Measurements from ENCODE around the gene ANGEL1.
A peak's percentile ranks its signal among the peaks of the same experiment; 100 is the strongest.

Gene ANGEL1

GRCh38 chr14:76812422-76813383, at the start of gene ANGEL1:
Gene ANGEL1 (minus strand): TSS chr14:76812882. CDS start chr14:76812827, 55 bp downstream.
- no peaks in the 10 kb centered on the region for H3K27me3 ChIP-seq (ENCODE audit: control insufficient read depth, insufficient read depth, low read length)
- peak within 1 kb of the TSS; percentile 59 for H3K27ac ChIP-seq (ENCODE audit: low read depth, low read length)
- H3K4me3 ChIP-seq (ENCODE audit: low read length): peak within 1 kb of the TSS; percentile 79
- no peaks in the 10 kb centered on the region for H3K4me1 ChIP-seq (ENCODE audit: control insufficient read depth, insufficient read depth, low read length)
- peaks cover 2% of the 10 kb centered on the region for H3K36me3 ChIP-seq (ENCODE audit: control insufficient read depth, insufficient read depth, low read length)
- peak within 1 kb of the TSS; percentile 45 for H3K9ac ChIP-seq (ENCODE audit: low read length)

- H3K4me1 ChIP-seq (ENCODE audit: control insufficient read depth, insufficient read depth, low read length): no peaks in the 10 kb centered on the region
- no peak overlapping the region for H3K9ac ChIP-seq (ENCODE audit: low read length)
- H3K27me3 ChIP-seq (ENCODE audit: control insufficient read depth, insufficient read depth, low read length): no peaks in the 10 kb centered on the region
- no peak overlapping the region for H3K27ac ChIP-seq (ENCODE audit: low read depth, low read length)
- no peak overlapping the region for H3K4me3 ChIP-seq (ENCODE audit: low read length)
- no peaks in the 10 kb centered on the region for H3K36me3 ChIP-seq (ENCODE audit: control insufficient read depth, insufficient read depth, low read length)
These were observed 49.0 kb upstream of the ANGEL1 start for GRCh38 chr14:76861574-76862255.

- Histone ChIP-seq H3K27ac (ENCODE audit: low read depth, low read length) (no peak overlapping the region), H3K4me3 (ENCODE audit: low read length) (no peak overlapping the region), H3K36me3 (ENCODE audit: control insufficient read depth, insufficient read depth, low read length) (no peaks in the 10 kb centered on the region), H3K4me1 (ENCODE audit: control insufficient read depth, insufficient read depth, low read length) (no peaks in the 10 kb centered on the region), H3K9ac (ENCODE audit: low read length) (no peak overlapping the region), H3K27me3 (ENCODE audit: control insufficient read depth, insufficient read depth, low read length) (no peaks in the 10 kb centered on the region)
These were observed 44.1 kb upstream of the ANGEL1 start for GRCh38 chr14:76856769-76857168.

- Histone ChIP-seq H3K36me3 (ENCODE audit: control insufficient read depth, insufficient read depth, low read length) (no peaks in the 10 kb centered on the region), H3K27ac (ENCODE audit: low read depth, low read length) (no peak overlapping the region), H3K27me3 (ENCODE audit: control insufficient read depth, insufficient read depth, low read length) (no peaks in the 10 kb centered on the region), H3K4me1 (ENCODE audit: control insufficient read depth, insufficient read depth, low read length) (no peaks in the 10 kb centered on the region), H3K9ac (ENCODE audit: low read length) (no peak overlapping the region), H3K4me3 (ENCODE audit: low read length) (no peak overlapping the region)
These were observed 42.4 kb upstream of the ANGEL1 start for GRCh38 chr14:76855066-76855465.

DNA sequence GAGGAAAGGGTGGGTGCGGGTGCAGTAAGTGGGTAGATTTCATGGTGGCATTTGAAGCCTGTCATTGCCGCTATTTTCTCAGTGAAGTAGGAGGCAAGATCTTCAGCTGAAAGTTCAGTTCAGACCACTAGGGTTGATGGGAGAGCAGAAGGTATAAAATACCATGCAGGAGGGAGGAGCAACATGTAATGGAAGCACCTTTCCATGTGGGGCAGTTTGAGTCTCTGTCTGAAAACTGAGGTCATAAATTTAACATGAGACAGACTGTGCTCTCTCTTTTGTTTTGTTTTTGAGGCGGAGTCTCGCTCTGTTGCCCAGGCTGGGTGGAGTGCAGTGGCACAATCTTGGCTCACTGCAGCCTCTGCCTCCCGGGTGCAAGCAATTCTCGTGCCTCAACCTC, 36.2 kb upstream of the ANGEL1 start:
- H3K36me3 ChIP-seq (ENCODE audit: control insufficient read depth, insufficient read depth, low read length): no peaks in the 10 kb centered on the region
- H3K9ac ChIP-seq (ENCODE audit: low read length): no peak overlapping the region
- H3K4me3 ChIP-seq (ENCODE audit: low read length): no peak overlapping the region
- no peaks in the 10 kb centered on the region for H3K4me1 ChIP-seq (ENCODE audit: control insufficient read depth, insufficient read depth, low read length)
- no peak overlapping the region for H3K27ac ChIP-seq (ENCODE audit: low read depth, low read length)
- H3K27me3 ChIP-seq (ENCODE audit: control insufficient read depth, insufficient read depth, low read length): no peaks in the 10 kb centered on the region

GRCh38 chr14:76846331-76847047, 33.8 kb upstream of the ANGEL1 start:
- Histone ChIP-seq H3K27me3 (ENCODE audit: control insufficient read depth, insufficient read depth, low read length) (no peaks in the 10 kb centered on the region), H3K4me3 (ENCODE audit: low read length) (no peak overlapping the region), H3K27ac (ENCODE audit: low read depth, low read length) (no peak overlapping the region), H3K4me1 (ENCODE audit: control insufficient read depth, insufficient read depth, low read length) (no peaks in the 10 kb centered on the region), H3K36me3 (ENCODE audit: control insufficient read depth, insufficient read depth, low read length) (no peaks in the 10 kb centered on the region), H3K9ac (ENCODE audit: low read length) (no peak overlapping the region)

DNA sequence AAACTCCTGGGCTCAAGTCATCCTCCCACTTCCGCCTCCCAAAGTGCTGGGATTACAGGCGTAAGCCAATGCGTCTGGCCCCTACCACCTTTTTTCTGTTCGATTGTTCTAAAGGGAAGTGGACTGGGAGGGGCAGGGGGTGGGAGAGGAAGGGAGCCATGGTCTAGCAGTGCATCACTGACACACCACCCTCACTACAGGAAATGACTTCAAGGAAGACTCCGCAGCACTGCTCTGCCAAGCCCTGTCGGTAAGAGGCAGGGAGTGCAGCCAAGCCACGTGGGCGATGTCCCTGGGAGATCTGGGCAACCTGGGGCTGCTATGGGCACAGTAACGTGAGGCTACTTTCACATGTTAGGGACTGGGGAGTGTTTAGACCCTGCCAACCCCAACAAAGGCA, 31.5 kb upstream of the ANGEL1 start:
- Histone ChIP-seq H3K4me1 (ENCODE audit: control insufficient read depth, insufficient read depth, low read length) (no peaks in the 10 kb centered on the region), H3K36me3 (ENCODE audit: control insufficient read depth, insufficient read depth, low read length) (no peaks in the 10 kb centered on the region), H3K27me3 (ENCODE audit: control insufficient read depth, insufficient read depth, low read length) (no peaks in the 10 kb centered on the region), H3K9ac (ENCODE audit: low read length) (no peak overlapping the region), H3K4me3 (ENCODE audit: low read length) (no peak overlapping the region), H3K27ac (ENCODE audit: low read depth, low read length) (no peak overlapping the region)

- Histone ChIP-seq H3K27me3 (ENCODE audit: control insufficient read depth, insufficient read depth, low read length) (no peaks in the 10 kb centered on the region), H3K9ac (ENCODE audit: low read length) (no peak overlapping the region), H3K4me1 (ENCODE audit: control insufficient read depth, insufficient read depth, low read length) (no peaks in the 10 kb centered on the region), H3K27ac (ENCODE audit: low read depth, low read length) (no peak overlapping the region), H3K4me3 (ENCODE audit: low read length) (no peak overlapping the region), H3K36me3 (ENCODE audit: control insufficient read depth, insufficient read depth, low read length) (no peaks in the 10 kb centered on the region)
These were observed 29.7 kb upstream of the ANGEL1 start for GRCh38 chr14:76842414-76842813.

DNA sequence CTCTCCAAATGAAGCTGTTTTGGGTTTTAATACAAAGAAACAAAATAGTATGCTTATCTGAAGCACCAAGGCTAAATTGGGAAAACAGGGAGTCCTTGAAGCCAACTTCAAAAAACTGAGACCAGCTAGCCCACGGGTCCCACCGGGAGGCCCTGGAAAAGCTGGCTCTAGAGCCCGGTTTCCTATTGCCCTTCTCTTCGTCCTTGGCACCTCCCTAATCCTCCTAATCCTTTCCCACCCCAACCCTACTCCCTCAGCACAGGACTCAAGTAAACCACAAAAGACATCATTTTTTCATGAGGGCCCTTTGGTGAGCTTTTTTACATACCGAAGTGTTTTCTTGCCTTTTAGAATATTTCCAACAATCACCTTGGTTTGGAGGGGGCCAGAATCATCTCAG, 24.8 kb upstream of the ANGEL1 start:
- no peaks in the 10 kb centered on the region for H3K4me1 ChIP-seq (ENCODE audit: control insufficient read depth, insufficient read depth, low read length)
- H3K27ac ChIP-seq (ENCODE audit: low read depth, low read length): no peak overlapping the region
- no peak overlapping the region for H3K4me3 ChIP-seq (ENCODE audit: low read length)
- H3K27me3 ChIP-seq (ENCODE audit: control insufficient read depth, insufficient read depth, low read length): no peaks in the 10 kb centered on the region
- H3K36me3 ChIP-seq (ENCODE audit: control insufficient read depth, insufficient read depth, low read length): no peaks in the 10 kb centered on the region
- no peak overlapping the region for H3K9ac ChIP-seq (ENCODE audit: low read length)

DNA sequence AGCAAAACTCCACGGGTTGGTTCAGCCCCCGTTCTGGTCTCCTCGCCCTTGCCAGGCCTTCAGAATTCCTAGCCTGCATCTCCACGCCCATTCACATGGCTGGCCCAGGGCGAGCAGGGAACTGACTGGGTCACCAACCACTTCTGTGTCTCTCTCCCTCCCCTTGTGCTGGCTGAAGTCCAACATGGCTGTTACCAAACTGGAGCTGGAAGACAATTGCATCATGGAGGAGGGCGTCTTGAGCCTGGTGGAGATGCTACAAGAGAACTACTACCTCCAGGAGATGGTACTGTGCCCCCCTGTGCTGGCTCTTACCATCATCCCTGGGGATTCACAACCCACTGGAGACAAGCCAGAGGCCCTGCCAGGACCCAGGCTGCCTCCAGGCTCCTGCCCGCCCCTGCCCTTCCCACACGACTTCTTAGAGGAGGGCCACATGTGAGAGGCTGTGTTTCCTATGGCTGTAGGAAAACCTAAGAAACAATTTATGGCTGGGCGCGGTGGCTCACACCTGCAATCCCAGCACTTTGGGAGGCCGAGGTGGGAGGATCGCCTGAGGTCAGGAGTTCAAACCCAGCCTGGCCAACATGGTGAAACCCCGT, 23.4 kb upstream of the ANGEL1 start:
- Histone ChIP-seq H3K27ac (ENCODE audit: low read depth, low read length) (no peak overlapping the region), H3K9ac (ENCODE audit: low read length) (no peak overlapping the region), H3K4me1 (ENCODE audit: control insufficient read depth, insufficient read depth, low read length) (no peaks in the 10 kb centered on the region), H3K4me3 (ENCODE audit: low read length) (no peak overlapping the region), H3K27me3 (ENCODE audit: control insufficient read depth, insufficient read depth, low read length) (no peaks in the 10 kb centered on the region), H3K36me3 (ENCODE audit: control insufficient read depth, insufficient read depth, low read length) (no peaks in the 10 kb centered on the region)

DNA sequence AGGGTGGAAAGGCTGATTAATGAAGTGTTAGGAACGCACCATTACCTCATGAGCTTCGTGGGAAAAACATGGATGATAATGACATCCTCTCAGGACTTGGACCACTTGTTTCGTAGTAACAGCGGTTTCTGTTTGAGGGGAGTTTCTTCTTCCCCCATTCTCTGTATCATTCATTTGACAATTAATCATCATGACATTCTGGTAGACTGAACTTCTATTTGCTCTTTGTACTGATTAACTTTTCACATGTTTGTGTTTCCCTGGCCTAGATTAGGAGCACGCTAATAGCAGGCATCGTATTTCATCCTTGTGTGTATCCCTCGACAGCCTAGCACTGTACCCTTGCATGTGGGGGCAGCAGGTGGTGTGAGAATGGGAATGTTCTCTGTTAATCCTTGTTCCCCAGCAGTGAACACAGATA, 21.6 kb upstream of the ANGEL1 start:
- no peak overlapping the region for H3K9ac ChIP-seq (ENCODE audit: low read length)

GRCh38 chr14:76833011-76833410, 20.3 kb upstream of the ANGEL1 start:
- Histone ChIP-seq H3K27ac (ENCODE audit: low read depth, low read length) (no peak overlapping the region), H3K4me3 (ENCODE audit: low read length) (no peak overlapping the region), H3K9ac (ENCODE audit: low read length) (no peak overlapping the region), H3K27me3 (ENCODE audit: control insufficient read depth, insufficient read depth, low read length) (no peaks in the 10 kb centered on the region), H3K36me3 (ENCODE audit: control insufficient read depth, insufficient read depth, low read length) (no peaks in the 10 kb centered on the region), H3K4me1 (ENCODE audit: control insufficient read depth, insufficient read depth, low read length) (no peaks in the 10 kb centered on the region)

More for the DNA sequence above, 21.6 kb upstream of the ANGEL1 start:
- Histone ChIP-seq H3K4me1 (ENCODE audit: control insufficient read depth, insufficient read depth, low read length) (no peaks in the 10 kb centered on the region), H3K4me3 (ENCODE audit: low read length) (no peak overlapping the region), H3K27me3 (ENCODE audit: control insufficient read depth, insufficient read depth, low read length) (no peaks in the 10 kb centered on the region), H3K27ac (ENCODE audit: low read depth, low read length) (no peak overlapping the region), H3K36me3 (ENCODE audit: control insufficient read depth, insufficient read depth, low read length) (no peaks in the 10 kb centered on the region)

Measured in rectal smooth muscle tissue (tissue), 1 donor.